GM12873 (cell line): ENCODE results near the gene SERBP1.

Experiments used
- TF ChIP-seq, protein P1 (sequence below): IDR thresholded peaks from 2 replicates; pipeline ENCODE4 v1.5.1; 2012; ENCODE audit warnings: low read depth, mild to moderate bottlenecking, moderate library complexity, low read length, control low read depth; ENCODE audit not compliant: insufficient read depth; ENCODE audit errors: missing control alignments

Gene SERBP1

DNA sequence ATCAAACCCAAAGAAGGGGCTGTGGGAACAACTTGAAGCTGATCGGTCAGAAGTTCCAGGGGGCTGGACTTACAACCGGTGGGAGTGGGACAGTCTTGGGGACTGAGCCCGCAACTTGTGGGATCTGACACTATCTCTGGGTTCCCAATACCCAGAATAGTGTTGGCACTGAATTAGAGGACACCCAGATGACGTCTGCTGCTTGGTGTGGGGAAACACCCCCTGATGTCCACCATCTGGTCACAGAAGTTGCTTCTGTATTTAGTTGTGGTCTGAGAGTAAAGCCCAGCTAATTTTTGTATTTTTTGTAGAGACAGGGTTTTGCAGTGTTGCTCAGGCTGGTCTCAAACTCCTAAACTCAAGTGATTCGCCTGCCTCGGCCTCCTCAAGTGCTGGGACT lies 28.8 kb downstream of the SERBP1 start:
- TF ChIP-seq, protein P1, sequence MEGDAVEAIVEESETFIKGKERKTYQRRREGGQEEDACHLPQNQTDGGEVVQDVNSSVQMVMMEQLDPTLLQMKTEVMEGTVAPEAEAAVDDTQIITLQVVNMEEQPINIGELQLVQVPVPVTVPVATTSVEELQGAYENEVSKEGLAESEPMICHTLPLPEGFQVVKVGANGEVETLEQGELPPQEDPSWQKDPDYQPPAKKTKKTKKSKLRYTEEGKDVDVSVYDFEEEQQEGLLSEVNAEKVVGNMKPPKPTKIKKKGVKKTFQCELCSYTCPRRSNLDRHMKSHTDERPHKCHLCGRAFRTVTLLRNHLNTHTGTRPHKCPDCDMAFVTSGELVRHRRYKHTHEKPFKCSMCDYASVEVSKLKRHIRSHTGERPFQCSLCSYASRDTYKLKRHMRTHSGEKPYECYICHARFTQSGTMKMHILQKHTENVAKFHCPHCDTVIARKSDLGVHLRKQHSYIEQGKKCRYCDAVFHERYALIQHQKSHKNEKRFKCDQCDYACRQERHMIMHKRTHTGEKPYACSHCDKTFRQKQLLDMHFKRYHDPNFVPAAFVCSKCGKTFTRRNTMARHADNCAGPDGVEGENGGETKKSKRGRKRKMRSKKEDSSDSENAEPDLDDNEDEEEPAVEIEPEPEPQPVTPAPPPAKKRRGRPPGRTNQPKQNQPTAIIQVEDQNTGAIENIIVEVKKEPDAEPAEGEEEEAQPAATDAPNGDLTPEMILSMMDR, result no peak

DNA sequence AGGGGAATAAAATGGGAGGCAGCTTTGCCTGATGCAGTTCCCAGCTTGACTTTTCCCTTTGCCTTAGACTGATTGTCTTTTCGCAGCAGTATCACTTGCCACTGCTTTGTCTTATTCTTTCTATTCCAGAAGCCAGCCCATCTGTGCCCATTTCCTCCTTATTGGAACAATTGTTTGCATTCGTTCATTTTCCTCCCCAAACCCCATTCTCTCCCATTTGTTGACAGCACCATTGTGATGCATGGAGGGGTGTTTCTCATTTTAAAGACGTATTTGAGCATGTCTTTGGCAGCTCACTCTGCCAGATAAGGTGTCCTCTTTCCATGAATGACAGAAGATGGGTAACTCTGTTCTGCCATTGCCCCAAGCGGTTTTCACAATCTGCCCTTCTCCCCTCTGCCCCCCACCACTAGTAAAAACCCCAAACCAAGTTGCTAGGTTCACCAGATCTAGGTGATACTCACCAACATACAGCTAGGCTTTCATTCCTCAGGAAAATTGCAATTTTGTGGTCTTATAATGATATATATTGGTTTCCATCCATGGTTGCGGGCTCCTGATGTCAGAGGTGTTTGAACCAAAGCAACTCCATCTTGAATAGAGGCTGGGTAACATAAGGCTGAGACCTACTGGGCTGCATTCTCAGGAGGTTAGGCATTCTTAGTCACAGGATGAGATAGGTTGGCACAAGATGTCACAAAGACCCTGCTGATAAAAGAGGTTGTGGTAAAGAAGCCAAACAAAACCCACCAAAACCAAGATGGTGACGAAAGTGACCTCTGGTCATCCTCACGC lies 30.8 kb downstream of the SERBP1 start:
- TF ChIP-seq, protein P1, result no peak

DNA sequence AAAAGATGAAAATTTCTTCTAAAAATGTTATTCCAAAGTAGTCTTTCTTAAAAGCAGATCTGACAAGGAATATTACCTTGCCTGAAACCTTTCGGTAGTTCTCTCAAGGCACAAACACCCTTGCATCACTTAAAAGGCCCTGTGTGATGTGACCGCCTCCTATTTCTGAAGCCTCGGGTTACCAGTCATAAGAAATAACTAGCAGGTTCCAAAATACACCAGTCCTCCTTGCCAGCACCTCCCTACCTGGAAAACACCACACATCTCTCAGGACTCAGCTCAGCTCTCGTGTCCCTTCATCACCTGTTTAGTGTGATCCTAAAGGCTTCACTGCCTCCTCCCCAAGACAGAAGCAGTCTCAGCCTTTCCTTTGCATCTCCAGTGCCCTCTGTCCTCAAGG lies 35.7 kb downstream of the SERBP1 start:
- TF ChIP-seq, protein P1, result no peak

DNA sequence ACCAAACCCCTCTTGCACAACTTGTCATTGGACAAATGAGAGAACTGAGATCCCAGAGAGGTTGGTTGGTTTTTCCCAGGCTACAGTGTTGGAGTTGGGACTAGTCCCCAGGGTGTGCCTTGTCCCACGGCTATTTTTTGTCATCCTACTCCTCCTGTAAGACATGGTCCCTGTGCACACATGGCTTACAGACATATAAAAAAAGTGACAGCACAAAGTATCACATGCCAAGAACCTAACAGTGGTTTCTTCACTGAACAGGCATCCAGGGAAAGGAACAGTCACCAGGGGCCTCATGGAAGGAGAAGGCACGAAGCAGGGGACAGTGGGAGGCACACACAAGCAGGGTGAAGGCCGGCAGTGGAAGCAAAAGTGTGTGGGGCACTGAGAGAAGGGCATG lies 36.5 kb downstream of the SERBP1 start:
- TF ChIP-seq, protein P1, result no peak

DNA sequence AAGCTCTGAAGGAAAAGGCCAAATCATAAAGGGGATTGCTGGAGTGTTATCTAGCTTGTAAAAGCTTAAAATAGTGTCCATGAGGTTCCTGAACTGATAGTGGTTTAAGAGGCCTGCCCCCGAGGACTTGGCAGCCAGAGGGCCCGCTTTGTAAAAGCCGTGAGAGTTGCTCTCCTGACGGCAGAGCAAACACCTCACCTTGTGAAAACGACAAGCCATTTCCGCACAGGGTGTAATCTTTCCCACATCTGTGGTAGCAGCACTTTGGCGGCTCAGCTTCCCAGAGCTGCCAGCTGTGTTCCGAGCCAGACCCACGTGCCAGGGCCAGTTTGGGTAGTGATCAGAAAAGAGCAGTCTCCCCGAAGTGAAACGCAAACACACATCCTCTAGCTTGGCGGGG lies 37.0 kb downstream of the SERBP1 start:
- TF ChIP-seq, protein P1, result no peak

DNA sequence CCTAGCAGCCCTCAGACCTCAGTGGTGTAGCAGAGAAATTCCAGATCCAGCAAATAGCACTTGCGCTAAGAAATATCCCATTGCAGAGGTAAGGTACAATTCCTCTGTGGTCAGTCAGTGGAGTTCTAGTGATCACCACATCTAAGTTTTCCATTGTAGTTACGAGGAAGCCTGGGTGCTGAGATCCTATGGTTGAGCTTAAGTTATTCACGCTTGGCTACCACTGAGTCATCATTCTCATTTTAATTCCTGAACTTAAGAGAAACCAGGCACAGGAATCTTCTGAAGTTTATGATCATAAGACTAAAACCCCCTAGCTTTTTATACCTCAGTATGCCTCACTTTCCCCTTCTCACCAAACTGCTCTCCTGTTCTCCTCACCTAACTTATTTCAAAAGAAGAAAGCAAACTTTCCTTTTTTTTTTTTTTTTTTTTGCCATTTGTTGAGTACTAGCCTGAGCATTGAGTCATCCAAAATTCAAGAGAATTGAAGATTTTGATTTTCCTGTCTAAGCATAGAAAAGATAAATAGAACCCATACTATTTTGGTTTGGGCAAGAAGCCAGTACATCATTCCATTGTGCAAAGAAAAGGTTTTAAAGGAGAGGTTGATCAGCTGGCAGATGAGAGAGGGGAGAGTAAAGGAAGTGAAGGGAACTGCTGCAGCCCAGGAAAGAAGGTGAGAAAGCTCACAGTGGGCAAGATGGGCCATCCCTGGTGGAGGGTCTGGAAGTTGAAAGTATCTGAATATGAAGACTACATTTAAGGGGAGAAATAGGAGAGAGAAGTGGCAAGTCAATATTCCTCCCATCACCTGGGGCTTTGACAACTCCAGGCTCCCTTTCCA lies 39.9 kb downstream of the SERBP1 start:
- TF ChIP-seq, protein P1, result no peak

DNA sequence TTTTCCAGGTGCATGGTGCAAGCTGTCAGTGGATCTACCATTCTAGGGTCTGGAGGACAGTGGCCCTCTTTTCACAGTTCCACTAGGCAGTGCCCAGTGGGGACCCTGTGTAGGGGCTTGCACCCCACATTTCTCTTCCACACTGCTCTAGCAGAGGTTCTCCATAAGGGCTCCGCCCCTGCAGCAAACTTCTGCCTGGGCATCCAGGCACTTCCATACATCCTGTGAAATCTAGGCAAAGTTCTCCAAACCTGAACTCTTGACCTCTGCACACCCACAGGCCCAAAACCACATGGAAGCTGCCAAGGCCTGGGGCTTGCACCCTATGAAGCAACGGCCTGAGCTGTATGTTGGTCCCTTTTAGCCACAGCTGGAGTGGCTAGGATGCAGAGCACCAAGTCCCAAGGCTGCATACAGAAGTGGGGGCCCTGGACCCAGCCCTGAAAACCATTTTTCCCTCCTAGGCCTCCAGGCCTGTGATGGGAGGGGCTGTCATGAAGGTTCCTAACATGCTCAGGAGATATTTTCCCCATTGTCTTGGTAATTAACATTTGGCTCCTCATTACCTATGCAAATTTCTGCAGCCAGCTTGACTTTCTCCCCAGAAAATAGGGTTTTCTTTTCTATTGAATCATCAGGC lies 46.1 kb downstream of the SERBP1 start:
- TF ChIP-seq, protein P1, result no peak
